ENCODE measurements around the gene RBM47. TPM values are rescaled to one million over a fixed set of nuclear protein-coding genes. Genes with fewer than 3 reads are reported as not detected.

The RBM47 gene
- total RNA-seq, 1 experiment from 2014 or later, result 70.3 TPM

DNA sequence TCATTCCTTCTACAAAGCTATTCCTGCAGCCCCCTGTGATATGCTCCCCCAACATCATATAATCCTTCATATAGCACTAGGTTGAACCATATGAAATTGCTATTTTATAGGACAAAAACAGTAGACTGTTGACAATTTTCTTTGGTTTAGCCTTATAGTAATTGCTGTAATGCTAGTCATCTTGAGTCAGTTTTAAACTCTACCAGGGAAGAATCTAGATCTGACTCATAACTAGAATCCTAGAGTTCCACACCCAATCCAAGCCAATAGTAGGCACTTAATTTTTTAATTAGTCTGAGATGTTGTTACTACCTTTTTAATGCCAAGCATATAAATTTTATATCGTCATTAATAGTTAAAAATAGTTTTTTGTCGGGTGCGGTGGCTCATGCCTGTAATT lies 157.7 kb downstream of the RBM47 start:
- no peak overlapping the region for H3K18ac ChIP-seq (ENCODE audit: insufficient read length, low read depth, low read length)
- no peaks in the 10 kb centered on the region for H4K20me1 ChIP-seq (ENCODE audit: control insufficient read depth, insufficient read depth, insufficient read length)
- H3K14ac ChIP-seq (ENCODE audit: insufficient read depth, low read length), result no peak overlapping the region
- H3K9ac ChIP-seq (ENCODE audit: extremely low read depth, insufficient read length, low read length), result no peak overlapping the region
- no peak overlapping the region for H4K91ac ChIP-seq (ENCODE audit: insufficient read length, low read depth, low read length)
- H2BK5ac ChIP-seq (ENCODE audit: insufficient read length, low read length), result no peak overlapping the region
- H3K9me3 ChIP-seq (ENCODE audit: control insufficient read depth, low read depth, low read length), result no peaks in the 10 kb centered on the region
- no peak overlapping the region for H2BK20ac ChIP-seq (ENCODE audit: low read depth, low read length, poor library complexity, severe bottlenecking)
- H2BK120ac ChIP-seq (ENCODE audit: low read depth, low read length, poor library complexity, severe bottlenecking), result no peak overlapping the region
- no peaks in the 10 kb centered on the region; a peak in 1 of 5 replicates for H3K9me3 Mint-ChIP-seq
- no peak overlapping the region for H2BK12ac ChIP-seq (ENCODE audit: insufficient read length, low read depth, low read length)
- no peak overlapping the region for H3K4me3 Mint-ChIP-seq
- no peak overlapping the region for H3K23ac ChIP-seq (ENCODE audit: insufficient read length, low read depth, low read length)
- no peaks in the 10 kb centered on the region for H3K27me3 ChIP-seq (ENCODE audit: insufficient read depth, low read length)
- H3K4me2 ChIP-seq (ENCODE audit: insufficient read depth, insufficient read length, low read length), result no peak overlapping the region
- no peak overlapping the region for H3K27ac Mint-ChIP-seq
- no peaks in the 10 kb centered on the region for H3K27me3 Mint-ChIP-seq (ENCODE audit: low read depth)
- H3K27ac ChIP-seq (ENCODE audit: insufficient read length, low read depth, low read length), result no peak overlapping the region
- H2AFZ ChIP-seq (ENCODE audit: low read length), result no peak overlapping the region
- peaks cover 12 to 19% of the 10 kb centered on the region in 2 experiments for H3K4me1 Mint-ChIP-seq
- H3K4me1 ChIP-seq (ENCODE audit: insufficient read depth, low read length), result no peaks in the 10 kb centered on the region; the same call in 1 of the 2 replicates
- H3K23me2 ChIP-seq (ENCODE audit: insufficient read length, low read depth, low read length, poor library complexity, severe bottlenecking), result no peaks in the 10 kb centered on the region
- H2AK5ac ChIP-seq (ENCODE audit: insufficient read length, low read length), result no peak overlapping the region
- no peak overlapping the region for H4K8ac ChIP-seq (replicated peaks; ENCODE audit: insufficient read length, low read depth, low read length)
- H3T11ph ChIP-seq (ENCODE audit: low read length), result no peak overlapping the region
- H3K79me2 ChIP-seq (ENCODE audit: insufficient read depth, low read length), result peaks cover 3% of the 10 kb centered on the region; the same call in 1 of the 2 replicates
- H3K79me1 ChIP-seq (ENCODE audit: insufficient read depth, low read depth, low read length, poor library complexity, severe bottlenecking), result peaks cover 3% of the 10 kb centered on the region
- no peak for TF ChIP-seq CTCF (conservative IDR thresholded peaks at IDR 0.05)
- H4K5ac ChIP-seq (ENCODE audit: insufficient read length, low read depth, low read length), result no peak overlapping the region
- no peak overlapping the region for H3K4ac ChIP-seq (ENCODE audit: low read depth, low read length)
- no peak for DNase-seq
- H3K36me3 Mint-ChIP-seq (ENCODE audit: insufficient read depth in 1 of 3, low read depth in 3 of 3), result peaks cover 0 to 10% (median 2%) of the 10 kb centered on the region in 3 experiments; a peak in 3 of 7 replicates
- H3K56ac ChIP-seq (ENCODE audit: insufficient read length, low read depth, low read length), result no peak overlapping the region
- WGBS (ENCODE audit: extremely low coverage, insufficient read length, low lambda C conversion rate), result no CpG with 5 or more reads among the region's 3 CpGs
- H2BK15ac ChIP-seq (ENCODE audit: low read depth, low read length), result no peak overlapping the region

Data from H9 (cell line).